HepG2 (cell line): ENCODE results near the gene ZNF430. TPM values are rescaled to one million over a fixed set of nuclear protein-coding genes. Genes with fewer than 3 reads are reported as not detected.

ENCODE experiments used
- ATF7 ChIP-seq, 2 experiments: fragments of 450-650 bp in 1 of 2; sonication (generic) in 1 of 2; formaldehyde crosslinking in 1 of 2; IDR thresholded peaks; 2 replicates each; pipeline versions ENCODE4 v1.4.0 to v1.6.1; 2016 to 2020; ENCODE audit warnings: antibody characterized with exemption in 1 of 2, mild to moderate bottlenecking in 1 of 2, missing genetic modification reagents in 1 of 2
- FOXP1 ChIP-seq, 2 experiments: fragments of 450-650 bp in 1 of 2; IDR thresholded peaks; 2 replicates each; pipeline ENCODE4 v1.6.1; 2017 to 2018; ENCODE audit warnings: antibody characterized with exemption in 1 of 2
- GMEB1 ChIP-seq: sonication (generic); formaldehyde crosslinking; IDR thresholded peaks from 2 replicates; pipeline ENCODE4 v1.5.1; 2020; ENCODE audit warnings: missing genetic modification reagents, mild to moderate bottlenecking, borderline replicate concordance
- KAT8 ChIP-seq: IDR thresholded peaks from 2 replicates; pipeline ENCODE4 v1.6.1; 2016; ENCODE audit warnings: missing genetic modification reagents, missing compliant biosample characterization
- MEIS2 ChIP-seq: sonication (generic); formaldehyde crosslinking; IDR thresholded peaks from 2 replicates; pipeline ENCODE4 v1.9.0; 2021; ENCODE audit warnings: mild to moderate bottlenecking, missing genetic modification reagents
- MTA1 ChIP-seq: sonication (generic); formaldehyde crosslinking; IDR thresholded peaks from 2 replicates; pipeline ENCODE4 v1.4.0; 2020; ENCODE audit warnings: missing genetic modification reagents, mild to moderate bottlenecking, borderline replicate concordance
- MXD4 ChIP-seq: IDR thresholded peaks from 2 replicates; pipeline ENCODE4 v1.6.1; 2016; ENCODE audit warnings: mild to moderate bottlenecking, missing biosample characterization, missing genetic modification reagents
- MXI1 ChIP-seq: IDR thresholded peaks from 3 replicates; pipeline ENCODE4 v1.6.1; 2012; ENCODE audit warnings: low read depth, low read length, inconsistent platforms, borderline replicate concordance
- POLR2AphosphoS2 ChIP-seq: IDR thresholded peaks from 2 replicates; pipeline ENCODE4 v1.6.1; 2011; ENCODE audit warnings: low read depth, low read length, improper control_type of control experiment
- REPIN1 ChIP-seq: sonication (generic); formaldehyde crosslinking; IDR thresholded peaks from 2 replicates; pipeline ENCODE4 v1.8.0; 2022; ENCODE audit warnings: missing genetic modification reagents, low read depth, mild to moderate bottlenecking, borderline replicate concordance
- SOX6 ChIP-seq, 2 experiments: fragments of 450-650 bp in 1 of 2; sonication (generic) in 1 of 2; formaldehyde crosslinking in 1 of 2; IDR thresholded peaks; 2 replicates each; pipeline versions ENCODE4 v1.4.0 to v1.6.1; 2017 to 2020; ENCODE audit warnings: antibody characterized with exemption in 1 of 2, mild to moderate bottlenecking in 1 of 2, missing genetic modification reagents in 1 of 2
- TGIF2 ChIP-seq: IDR thresholded peaks from 2 replicates; pipeline ENCODE4 v1.6.1; 2016; ENCODE audit warnings: control low read depth, missing compliant biosample characterization
- YEATS4 ChIP-seq: sonication (generic); formaldehyde crosslinking; IDR thresholded peaks from 2 replicates; pipeline ENCODE4 v1.4.0; 2020; ENCODE audit warnings: missing genetic modification reagents, borderline replicate concordance
- ZNF263 ChIP-seq: sonication (generic); formaldehyde crosslinking; IDR thresholded peaks from 2 replicates; pipeline ENCODE4 v1.4.0; 2020; ENCODE audit warnings: missing genetic modification reagents
- ZNF274 ChIP-seq: sonication (generic); formaldehyde crosslinking; IDR thresholded peaks from 2 replicates; pipeline ENCODE4 v1.5.1; 2020; ENCODE audit warnings: mild to moderate bottlenecking, missing genetic modification reagents
- ZNF275 ChIP-seq: sonication (generic); formaldehyde crosslinking; IDR thresholded peaks from 2 replicates; pipeline ENCODE4 v1.8.0; 2022; ENCODE audit warnings: missing genetic modification reagents, mild to moderate bottlenecking, inconsistent platforms, borderline replicate concordance
- ZNF317 ChIP-seq: sonication (generic); formaldehyde crosslinking; IDR thresholded peaks from 2 replicates; pipeline ENCODE4 v1.5.0; 2020; ENCODE audit warnings: mild to moderate bottlenecking, missing genetic modification reagents
- ZNF333 ChIP-seq: sonication (generic); formaldehyde crosslinking; IDR thresholded peaks from 2 replicates; pipeline ENCODE4 v1.4.0; 2020; ENCODE audit warnings: mild to moderate bottlenecking, missing genetic modification reagents, borderline replicate concordance
- ZNF556 ChIP-seq: sonication (generic); formaldehyde crosslinking; IDR thresholded peaks from 2 replicates; pipeline ENCODE4 v1.4.0; 2020; ENCODE audit warnings: mild to moderate bottlenecking, missing genetic modification reagents, borderline replicate concordance
- polyA plus RNA-seq, 8 experiments: library from polyadenylated mRNA; depleted of rRNA in 3 of 8; stranded (reverse) in 7 of 8; unstranded in 1 of 8; fragments of >200 nt; fragmentation: Illumina TruSeq in 4 of 8; extraction: Trizol in 4 of 8; gene quantifications; 2 replicates each; pipeline versions ENCODE4 v1.2.1 to v1.2.3, GENCODE V29; 2011 to 2016; ENCODE audit warnings: low read depth in 4 of 8, missing spikeins in 1 of 8, mixed read lengths in 1 of 8; ENCODE audit not compliant: insufficient read depth in 1 of 8
- total RNA-seq, 5 experiments: library from RNA; depleted of rRNA; stranded (reverse); fragments of >200 nt; fragmentation: Illumina TruSeq; extraction: Trizol; gene quantifications; 2 replicates each; pipeline ENCODE4 v1.2.3, GENCODE V29; 2016; ENCODE audit warnings: low read depth in 1 of 5
- TF ChIP-seq, protein P1 (sequence below): sonication (generic); formaldehyde crosslinking; IDR thresholded peaks from 2 replicates; pipeline ENCODE4 v1.8.0; 2023; ENCODE audit warnings: mild to moderate bottlenecking, missing genetic modification reagents
- TF ChIP-seq, protein P2 (sequence below): sonication (generic); formaldehyde crosslinking; IDR thresholded peaks from 2 replicates; pipeline ENCODE4 v1.5.0; 2020; ENCODE audit warnings: missing genetic modification reagents

ZNF430 gene
- total and polyA plus RNA-seq, 2 of the 13 experiments (the other 11 are each of a cell fraction or from before 2014, with no cell fraction given): 4.1 to 6.9 TPM

DNA sequence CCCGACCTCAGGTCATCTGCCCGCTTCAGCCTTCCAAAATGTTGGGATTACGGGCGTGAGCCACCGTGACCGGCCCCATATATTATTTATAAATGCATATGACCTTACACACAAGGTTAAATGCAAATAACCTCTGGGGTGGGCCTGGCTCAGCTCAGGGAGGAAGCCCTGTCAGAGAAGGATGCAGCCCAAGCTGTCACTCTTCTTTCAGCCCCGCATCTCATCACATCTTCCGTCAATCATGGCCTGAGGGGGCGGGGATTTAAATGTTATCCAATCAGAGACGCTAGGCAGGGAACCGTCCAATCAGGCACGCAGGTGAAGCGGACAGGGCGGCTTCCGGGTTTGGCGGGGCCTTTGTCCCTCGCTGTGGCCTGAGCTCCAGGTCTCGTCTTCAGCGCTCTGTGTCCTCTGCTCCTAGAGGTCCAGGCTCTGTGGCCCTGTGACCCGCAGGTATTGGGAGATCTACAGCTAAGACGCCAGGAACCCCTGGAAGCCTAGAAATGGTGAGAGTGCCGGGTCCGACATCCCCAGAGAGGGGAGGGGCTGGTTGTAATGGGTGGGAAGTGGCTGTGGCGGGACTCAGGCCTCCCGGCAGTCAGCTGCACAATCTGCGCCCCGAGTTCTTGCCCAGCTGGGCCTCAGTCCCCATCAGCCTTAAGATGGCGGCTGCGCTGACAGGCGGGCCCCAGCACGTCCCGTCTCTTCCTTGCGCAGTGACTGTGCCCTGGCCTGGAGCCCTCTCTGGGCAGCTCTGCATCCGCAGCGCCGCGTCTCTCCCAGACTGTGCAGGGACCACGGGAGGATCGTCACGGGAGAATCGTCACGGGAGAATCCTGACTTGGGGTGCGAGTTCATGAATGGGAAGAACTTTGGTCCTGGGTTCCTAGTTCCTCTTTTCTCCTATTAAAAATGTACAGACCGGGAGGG lies at the start of gene ZNF430 (continued):
- TF ChIP-seq MTA1 (CRISPR knock-in tag) (no peak), POLR2AphosphoS2 (no peak), ZNF263 (CRISPR knock-in tag) (0 out of 2 replicates have a peak, but pooled peaks have one; percentile 40), REPIN1 (CRISPR knock-in tag) (no peak), YEATS4 (CRISPR knock-in tag) (peak; percentile 51; the same call in 1 of the 2 replicates), ZNF274 (CRISPR knock-in tag) (no peak; the same call in 1 of the 2 replicates), KAT8 (peak; percentile 64), ZNF317 (CRISPR knock-in tag) (peak; percentile 56; the same call in 1 of the 2 replicates), ZNF275 (CRISPR knock-in tag) (peak; percentile 28; the same call in 1 of the 2 replicates), MEIS2 (CRISPR knock-in tag) (peak; percentile 39; the same call in 1 of the 2 replicates), FOXP1 (IDR thresholded peaks at IDR 0.05) (no peak), FOXP1 (CRISPR knock-in tag; IDR thresholded peaks at IDR 0.05) (no peak), SOX6 (IDR thresholded peaks at IDR 0.05) (no peak), SOX6 (CRISPR knock-in tag; IDR thresholded peaks at IDR 0.05) (peak; percentile 36; the same call in 1 of the 2 replicates), TGIF2 (CRISPR knock-in tag) (0 out of 2 replicates have a peak, but pooled peaks have one; percentile 54), MXI1 (peak; percentile 58; the same call in 2 of the 3 replicates), GMEB1 (CRISPR knock-in tag) (no peak), ZNF333 (CRISPR knock-in tag) (0 out of 2 replicates have a peak, but pooled peaks have one; percentile 35), ZNF556 (CRISPR knock-in tag) (no peak), ATF7 (IDR thresholded peaks at IDR 0.05) (no peak), ATF7 (CRISPR knock-in tag; IDR thresholded peaks at IDR 0.05) (no peak), MXD4 (CRISPR knock-in tag) (0 out of 2 replicates have a peak, but pooled peaks have one; percentile 38)
- TF ChIP-seq, protein P1, sequence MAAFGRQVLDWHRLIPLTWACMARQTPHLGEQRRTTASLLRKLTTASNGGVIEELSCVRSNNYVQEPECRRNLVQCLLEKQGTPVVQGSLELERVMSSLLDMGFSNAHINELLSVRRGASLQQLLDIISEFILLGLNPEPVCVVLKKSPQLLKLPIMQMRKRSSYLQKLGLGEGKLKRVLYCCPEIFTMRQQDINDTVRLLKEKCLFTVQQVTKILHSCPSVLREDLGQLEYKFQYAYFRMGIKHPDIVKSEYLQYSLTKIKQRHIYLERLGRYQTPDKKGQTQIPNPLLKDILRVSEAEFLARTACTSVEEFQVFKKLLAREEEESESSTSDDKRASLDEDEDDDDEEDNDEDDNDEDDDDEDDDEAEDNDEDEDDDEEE (CRISPR knock-in tag): no peak
- TF ChIP-seq, protein P2, sequence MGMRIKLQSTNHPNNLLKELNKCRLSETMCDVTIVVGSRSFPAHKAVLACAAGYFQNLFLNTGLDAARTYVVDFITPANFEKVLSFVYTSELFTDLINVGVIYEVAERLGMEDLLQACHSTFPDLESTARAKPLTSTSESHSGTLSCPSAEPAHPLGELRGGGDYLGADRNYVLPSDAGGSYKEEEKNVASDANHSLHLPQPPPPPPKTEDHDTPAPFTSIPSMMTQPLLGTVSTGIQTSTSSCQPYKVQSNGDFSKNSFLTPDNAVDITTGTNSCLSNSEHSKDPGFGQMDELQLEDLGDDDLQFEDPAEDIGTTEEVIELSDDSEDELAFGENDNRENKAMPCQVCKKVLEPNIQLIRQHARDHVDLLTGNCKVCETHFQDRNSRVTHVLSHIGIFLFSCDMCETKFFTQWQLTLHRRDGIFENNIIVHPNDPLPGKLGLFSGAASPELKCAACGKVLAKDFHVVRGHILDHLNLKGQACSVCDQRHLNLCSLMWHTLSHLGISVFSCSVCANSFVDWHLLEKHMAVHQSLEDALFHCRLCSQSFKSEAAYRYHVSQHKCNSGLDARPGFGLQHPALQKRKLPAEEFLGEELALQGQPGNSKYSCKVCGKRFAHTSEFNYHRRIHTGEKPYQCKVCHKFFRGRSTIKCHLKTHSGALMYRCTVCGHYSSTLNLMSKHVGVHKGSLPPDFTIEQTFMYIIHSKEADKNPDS: no peak
